Neural progenitor cell (in vitro differentiated cells): ENCODE measurements around the gene IMPG2. TPM values are rescaled to one million over a fixed set of nuclear protein-coding genes. Genes with fewer than 3 reads are reported as not detected.

Experiments
- DNase-seq: peaks from one replicate; pipeline ENCODE4 v3.0.0-alpha.2; 2016; ENCODE audit warnings: low spot score
- H2AFZ ChIP-seq: fragments of 200-600 bp; sonication (generic); replicated peaks from 2 replicates; pipeline ENCODE4 v1.6.1; 2016; ENCODE audit warnings: antibody characterized with exemption
- H3F3A ChIP-seq: fragments of 200-600 bp; sonication (generic); 2 replicates; pipeline ENCODE4 v1.6.1; 2016; ENCODE audit warnings: antibody characterized with exemption, low read depth
- H3K27ac ChIP-seq: fragments of 200-600 bp; sonication (generic); 2 replicates; pipeline ENCODE4 v1.5.1; 2016; ENCODE audit warnings: mild to moderate bottlenecking
- H3K27me3 ChIP-seq: fragments of 200-600 bp; sonication (generic); 2 replicates; pipeline ENCODE4 v1.6.1; 2016; ENCODE audit warnings: mild to moderate bottlenecking, moderate library complexity
- H3K36me3 ChIP-seq: fragments of 200-600 bp; sonication (generic); 2 replicates; pipeline ENCODE4 v1.5.1; 2016
- H3K4me1 ChIP-seq: fragments of 200-600 bp; sonication (generic); 2 replicates; pipeline ENCODE4 v1.6.1; 2016; ENCODE audit warnings: mixed run types
- H3K4me2 ChIP-seq: fragments of 200-600 bp; sonication (generic); 2 replicates; pipeline ENCODE4 v1.6.1; 2016
- H3K4me3 ChIP-seq: fragments of 200-600 bp; sonication (generic); 2 replicates; pipeline ENCODE4 v1.5.1; 2016
- H3K79me2 ChIP-seq: fragments of 200-600 bp; sonication (generic); 2 replicates; pipeline ENCODE4 v1.6.1; 2016; ENCODE audit warnings: low read depth
- H3K9ac ChIP-seq: fragments of 200-600 bp; sonication (generic); 2 replicates; pipeline ENCODE4 v1.6.1; 2016
- H3K9me3 ChIP-seq: fragments of 200-600 bp; sonication (generic); 2 replicates; pipeline ENCODE4 v1.5.1; 2016; ENCODE audit warnings: low read depth
- H4K20me1 ChIP-seq: fragments of 200-600 bp; sonication (generic); 2 replicates; pipeline ENCODE4 v1.6.1; 2016; ENCODE audit warnings: low read depth
- H3K27ac Mint-ChIP-seq: 3 replicates; pipeline ENCODE4 v1.8.0; 2021; ENCODE audit warnings: mixed read lengths
- H3K27me3 Mint-ChIP-seq: 2 replicates; pipeline ENCODE4 v1.8.0; 2022; ENCODE audit warnings: low read depth, mild to moderate bottlenecking, inconsistent platforms, moderate library complexity, mixed read lengths; ENCODE audit not compliant: insufficient read depth
- H3K36me3 Mint-ChIP-seq: 3 replicates; pipeline ENCODE4 v1.8.0; 2021; ENCODE audit warnings: mixed read lengths
- H3K4me1 Mint-ChIP-seq: 3 replicates; pipeline ENCODE4 v1.8.0; 2021; ENCODE audit warnings: mixed read lengths
- H3K4me3 Mint-ChIP-seq: 3 replicates; pipeline ENCODE4 v1.8.0; 2021; ENCODE audit warnings: mild to moderate bottlenecking, moderate library complexity, mixed read lengths
- H3K9me3 Mint-ChIP-seq: 3 replicates; pipeline ENCODE4 v1.8.0; 2020; ENCODE audit warnings: mixed read lengths
- CTCF ChIP-seq: fragments of 200-600 bp; sonication (generic); IDR thresholded peaks from 2 replicates; pipeline ENCODE4 v1.5.1; 2017; ENCODE audit warnings: antibody characterized with exemption, mild to moderate bottlenecking
- EZH2 ChIP-seq: fragments of 200-600 bp; sonication (generic); IDR thresholded peaks from 2 replicates; pipeline ENCODE4 v1.6.1; 2017; ENCODE audit warnings: antibody characterized with exemption, mild to moderate bottlenecking, moderate library complexity
- EZH2phosphoT487 ChIP-seq: fragments of 200-600 bp; sonication (generic); IDR thresholded peaks from 2 replicates; pipeline ENCODE4 v1.6.1; 2017; ENCODE audit warnings: antibody characterized with exemption
- total RNA-seq: library from RNA; depleted of rRNA; stranded (reverse); fragments of >200 nt; gene quantifications from 2 replicates; pipeline ENCODE4 v1.2.3, GENCODE V29; 2015; ENCODE audit warnings: low replicate concordance

Gene IMPG2
- total RNA-seq, 1 donor from 2014 or later: 0.15 TPM

DNA sequence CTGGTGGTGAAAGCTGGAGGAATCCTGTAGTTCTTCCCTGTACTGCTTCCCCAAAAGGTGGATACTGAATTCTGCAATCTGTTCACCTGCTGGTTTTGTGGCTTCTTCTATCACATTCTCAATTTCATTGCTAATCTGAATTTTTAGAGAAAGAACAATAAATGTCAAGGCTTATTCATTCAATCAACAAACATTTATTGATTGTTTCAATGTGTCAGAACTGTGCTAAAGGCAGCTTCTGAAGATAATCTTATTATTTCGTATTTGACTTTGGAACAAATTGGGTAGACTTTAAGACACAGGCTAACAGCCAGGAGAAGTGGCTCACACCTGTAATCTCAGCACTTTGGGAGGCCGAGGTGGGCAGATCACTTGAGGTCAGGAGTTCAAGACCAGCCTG lies 46.8 kb downstream of the IMPG2 start:
- DNase-seq: no peak
- Histone ChIP-seq H3F3A (no peaks in the 10 kb centered on the region), H3K4me1 (no peaks in the 10 kb centered on the region), H2AFZ (no peak overlapping the region), H3K27ac (no peak overlapping the region), H3K4me3 (no peak overlapping the region), H3K9ac (no peak overlapping the region), H3K79me2 (no peaks in the 10 kb centered on the region), H3K27me3 (peaks cover 19% of the 10 kb centered on the region), H3K9me3 (no peaks in the 10 kb centered on the region), H3K4me2 (no peak overlapping the region), H4K20me1 (no peaks in the 10 kb centered on the region), H3K36me3 (no peaks in the 10 kb centered on the region)
- Mint-ChIP-seq H3K4me3 (no peak overlapping the region), H3K36me3 (no peaks in the 10 kb centered on the region), H3K27me3 (no peaks in the 10 kb centered on the region), H3K4me1 (peaks cover 8% of the 10 kb centered on the region), H3K9me3 (no peaks in the 10 kb centered on the region), H3K27ac (no peak overlapping the region)
- no peak for TF ChIP-seq EZH2
- no peak for TF ChIP-seq CTCF
- TF ChIP-seq EZH2phosphoT487: no peak

GRCh38 chr3:101273156-101273555 lies 47.2 kb downstream of the IMPG2 start:
- no peak overlapping the region for H3K4me3 ChIP-seq
- no peak overlapping the region for H2AFZ ChIP-seq
- no peaks in the 10 kb centered on the region for H3K79me2 ChIP-seq
- Mint-ChIP-seq H3K36me3 (no peaks in the 10 kb centered on the region), H3K27ac (no peak overlapping the region), H3K27me3 (no peaks in the 10 kb centered on the region), H3K4me3 (no peak overlapping the region), H3K4me1 (peaks cover 8% of the 10 kb centered on the region), H3K9me3 (no peaks in the 10 kb centered on the region)
- DNase-seq: no peak
- TF ChIP-seq CTCF: no peak
- no peak for TF ChIP-seq EZH2
- TF ChIP-seq EZH2phosphoT487: no peak
- no peaks in the 10 kb centered on the region for H3K4me1 ChIP-seq
- no peak overlapping the region for H3K27ac ChIP-seq
- no peaks in the 10 kb centered on the region for H3F3A ChIP-seq
- no peak overlapping the region for H3K9ac ChIP-seq
- peaks cover 19% of the 10 kb centered on the region for H3K27me3 ChIP-seq
- no peaks in the 10 kb centered on the region for H3K9me3 ChIP-seq
- H3K4me2 ChIP-seq: no peak overlapping the region
- no peaks in the 10 kb centered on the region for H3K36me3 ChIP-seq
- no peaks in the 10 kb centered on the region for H4K20me1 ChIP-seq

DNA sequence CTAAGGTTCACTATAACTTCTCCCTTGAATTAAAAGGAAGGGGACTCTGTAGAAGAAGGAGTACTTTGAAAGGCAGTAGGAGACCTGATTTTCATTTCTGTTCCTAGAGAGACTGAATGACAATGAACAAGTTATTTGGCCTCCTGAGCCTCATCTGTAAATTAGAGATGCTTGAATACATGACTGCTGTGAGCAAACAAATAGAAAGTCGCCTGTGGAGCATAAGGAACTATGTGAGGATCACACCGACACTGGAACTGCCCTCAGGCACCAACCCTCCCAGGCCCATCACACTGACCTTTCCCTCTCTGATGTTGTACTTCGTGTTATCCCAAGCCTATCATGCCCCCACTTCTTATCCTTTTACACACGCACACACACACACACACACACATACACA lies 48.6 kb downstream of the IMPG2 start:
- peak overlapping the region; percentile 43 for H3K27ac Mint-ChIP-seq
- Histone ChIP-seq H3F3A (no peaks in the 10 kb centered on the region), H3K27me3 (peaks cover 19% of the 10 kb centered on the region), H4K20me1 (no peaks in the 10 kb centered on the region), H3K9me3 (no peaks in the 10 kb centered on the region), H3K27ac (no peak overlapping the region), H3K4me1 (no peaks in the 10 kb centered on the region), H3K79me2 (no peaks in the 10 kb centered on the region), H3K9ac (no peak overlapping the region), H3K36me3 (no peaks in the 10 kb centered on the region), H2AFZ (no peak overlapping the region), H3K4me2 (no peak overlapping the region), H3K4me3 (no peak overlapping the region)
- DNase-seq: peak; percentile 15
- peaks cover 8% of the 10 kb centered on the region for H3K4me1 Mint-ChIP-seq
- no peaks in the 10 kb centered on the region for H3K36me3 Mint-ChIP-seq
- no peaks in the 10 kb centered on the region for H3K27me3 Mint-ChIP-seq
- H3K4me3 Mint-ChIP-seq: no peak overlapping the region
- TF ChIP-seq EZH2phosphoT487 (no peak), CTCF (no peak), EZH2 (no peak)
- H3K9me3 Mint-ChIP-seq: no peaks in the 10 kb centered on the region
